HCT116 (cell line): ENCODE results near the gene NPC2. TPM values are rescaled to one million over a fixed set of nuclear protein-coding genes. Genes with fewer than 3 reads are reported as not detected.

Experiments used
- ATAC-seq: fragments of 200-7000 bp; cut with Tn5 transposase; 2 replicates; pipeline ENCODE4 v1.9.1; 2020; ENCODE audit warnings: mild to moderate bottlenecking, moderate library complexity
- BruUV-seq: library from RNA; stranded (reverse); fragments of 400-500 nt; replicated peaks from 2 replicates; lab custom pipeline; 2021; lab: Mats Ljungman, UMichigan
- CTCF ChIA-PET: fragments of 300-600 bp; sonication (Branson Sonifier 250); formaldehyde crosslinking; loops from one replicate; lab custom pipeline; 2021; ENCODE audit warnings: antibody characterized with exemption; lab: Charles Lee
- POLR2A ChIA-PET: fragments of 300-600, 350-600 bp; sonication (Branson Sonifier 250); formaldehyde crosslinking; loops from one replicate; lab custom pipeline; 2021; ENCODE audit warnings: antibody characterized with exemption; lab: Charles Lee
- RAD21 ChIA-PET, 2 experiments: fragments of 300-600 bp; sonication (Branson Sonifier 250); formaldehyde crosslinking; loops; one replicate each; lab custom pipeline; 2023; ENCODE audit warnings: low total read pairs in 2 of 2; ENCODE audit not compliant: uncharacterized antibody in 2 of 2, unreplicated experiment in 2 of 2, low non-redundant PET in 1 of 2; lab: Charles Lee
- DNase-seq: peaks from one replicate; pipeline ENCODE4 v3.0.0-alpha.2; 2010; ENCODE audit warnings: low read depth, low spot score
- H2AFZ ChIP-seq: fragments of 200-600 bp; shearing (Covaris generic), sonication (generic); 2 replicates; pipeline ENCODE4 v1.6.1; 2017; ENCODE audit warnings: low read depth, mixed run types, mixed read lengths, antibody characterized with exemption, low read length; ENCODE audit not compliant: poor library complexity, severe bottlenecking
- H3K27ac ChIP-seq: 2 replicates; pipeline ENCODE4 v1.5.1; 2012; ENCODE audit warnings: low read depth, low read length
- H3K27me3 ChIP-seq: fragments of 200-600 bp; sonication (generic); 2 replicates; pipeline ENCODE4 v1.6.1; 2016; ENCODE audit warnings: mixed run types, low read length, mixed read lengths; ENCODE audit not compliant: insufficient read depth
- H3K36me3 ChIP-seq, 2 experiments: fragments of 200-500 bp in 1 of 2; fragments of 200-600 bp in 1 of 2; sonication (Bioruptor generic) in 1 of 2; sonication (generic) in 1 of 2; 2 replicates each; pipeline versions ENCODE4 v1.5.1 to v1.6.1; 2014 to 2016; ENCODE audit warnings: low read length in 2 of 2, inconsistent platforms in 1 of 2, mixed read lengths in 1 of 2, mixed run types in 1 of 2; ENCODE audit not compliant: insufficient read depth in 2 of 2, control insufficient read depth in 1 of 2
- H3K4me1 ChIP-seq, 2 experiments: fragments of 200-600 bp in 1 of 2; sonication (generic) in 1 of 2; 2 replicates each; pipeline versions ENCODE4 v1.5.1 to v1.6.1; 2012 to 2017; ENCODE audit warnings: low read length in 2 of 2, inconsistent platforms in 1 of 2, mild to moderate bottlenecking in 1 of 2, mixed read lengths in 1 of 2, mixed run types in 1 of 2, moderate library complexity in 1 of 2; ENCODE audit not compliant: insufficient read depth in 2 of 2, control insufficient read depth in 1 of 2
- H3K4me2 ChIP-seq: fragments of 200-600 bp; sonication (generic); 2 replicates; pipeline ENCODE4 v1.6.1; 2017; ENCODE audit warnings: mixed run types, low read length, mixed read lengths
- H3K4me3 ChIP-seq, 2 experiments: fragments of 200-600 bp in 1 of 2; sonication (generic) in 1 of 2; replicated peaks in 1 of 2; 2 replicates each; pipeline ENCODE4 v1.5.1; 2011 to 2016; ENCODE audit warnings: low read length in 2 of 2, control low read depth in 1 of 2, low read depth in 1 of 2, mild to moderate bottlenecking in 1 of 2, mixed read lengths in 1 of 2, mixed run types in 1 of 2
- H3K79me2 ChIP-seq: fragments of 200-600 bp; sonication (generic); 2 replicates; pipeline ENCODE4 v1.6.1; 2017; ENCODE audit warnings: mild to moderate bottlenecking, mixed run types, low read length, moderate library complexity, mixed read lengths; ENCODE audit not compliant: insufficient read depth
- H3K9ac ChIP-seq: fragments of 200-600 bp; sonication (generic); 2 replicates; pipeline ENCODE4 v1.6.1; 2016; ENCODE audit warnings: low read length, mixed read lengths
- H3K9me2 ChIP-seq: fragments of 200-600 bp; sonication (generic), shearing (Covaris generic); 2 replicates; pipeline ENCODE4 v1.6.1; 2017; ENCODE audit warnings: mixed run types, mild to moderate bottlenecking, moderate library complexity; ENCODE audit not compliant: insufficient read depth
- H3K9me3 ChIP-seq, 2 experiments: fragments of 200-500 bp in 1 of 2; fragments of 200-600 bp in 1 of 2; sonication (Bioruptor generic) in 1 of 2; sonication (generic) in 1 of 2; 2 replicates each; pipeline ENCODE4 v1.6.1; 2014 to 2017; ENCODE audit warnings: low read length in 2 of 2, mixed read lengths in 2 of 2, inconsistent platforms in 1 of 2, low read depth in 1 of 2, mild to moderate bottlenecking in 1 of 2, mixed run types in 1 of 2, moderate library complexity in 1 of 2; ENCODE audit not compliant: control insufficient read depth in 1 of 2, insufficient read depth in 1 of 2
- H4K20me1 ChIP-seq: fragments of 200-600 bp; sonication (generic), shearing (Covaris generic); 2 replicates; pipeline ENCODE4 v1.6.1; 2017; ENCODE audit warnings: mixed run types, mild to moderate bottlenecking, moderate library complexity; ENCODE audit not compliant: insufficient read depth
- CEBPB ChIP-seq: IDR thresholded peaks from 2 replicates; pipeline ENCODE4 v1.6.1; 2012; ENCODE audit warnings: low read depth
- FOSL1 ChIP-seq: IDR thresholded peaks from 2 replicates; pipeline ENCODE4 v1.6.1; 2012; ENCODE audit warnings: low read depth
- JUND ChIP-seq: IDR thresholded peaks from 2 replicates; pipeline ENCODE4 v1.6.1; 2012
- POLR2AphosphoS5 ChIP-seq: IDR thresholded peaks from 2 replicates; pipeline ENCODE4 v1.6.1; 2011; ENCODE audit warnings: mild to moderate bottlenecking, low read depth, low read length, moderate library complexity
- RAD21 ChIP-seq: IDR thresholded peaks from 2 replicates; pipeline ENCODE4 v1.6.1; 2012; ENCODE audit warnings: low read depth, mild to moderate bottlenecking
- SP1 ChIP-seq: IDR thresholded peaks from 2 replicates; pipeline ENCODE4 v1.6.1; 2012; ENCODE audit warnings: low read depth
- SRF ChIP-seq: IDR thresholded peaks from 2 replicates; pipeline ENCODE4 v1.6.1; 2012; ENCODE audit warnings: low read depth
- TCF7L2 ChIP-seq: IDR thresholded peaks from 2 replicates; pipeline ENCODE4 v1.7.0; 2011; ENCODE audit warnings: borderline replicate concordance, inconsistent platforms; ENCODE audit not compliant: insufficient read depth, insufficient read length; ENCODE audit errors: extremely low read depth
- ZNF274 ChIP-seq: fragments of 200-500 bp; sonication (Bioruptor generic); IDR thresholded peaks from 2 replicates; pipeline ENCODE4 v1.6.1; 2014; ENCODE audit warnings: mild to moderate bottlenecking, low read depth, low read length, inconsistent platforms
- intact Hi-C: fragments of 100-400 bp; cut with micrococcal nuclease; formaldehyde crosslinking; loops from 2 replicates; pipeline ENCODE4 v1.10.0; 2022
- total RNA-seq: library from RNA; stranded (reverse); gene quantifications from one replicate; pipeline ENCODE4 v1.2.1, GENCODE V29; 2021; ENCODE audit not compliant: unreplicated experiment
- TF ChIP-seq, protein P1 (sequence below): IDR thresholded peaks from 2 replicates; pipeline ENCODE4 v1.6.1; 2012; ENCODE audit warnings: low read depth
- TF ChIP-seq, protein P2 (sequence below): IDR thresholded peaks from 2 replicates; pipeline ENCODE4 v1.6.1; 2012
- TF ChIP-seq, protein P3 (sequence below): IDR thresholded peaks from 2 replicates; pipeline ENCODE4 v1.6.1; 2012

Gene NPC2
- total RNA-seq, 1 experiment from 2014 or later, result 105 TPM

DNA sequence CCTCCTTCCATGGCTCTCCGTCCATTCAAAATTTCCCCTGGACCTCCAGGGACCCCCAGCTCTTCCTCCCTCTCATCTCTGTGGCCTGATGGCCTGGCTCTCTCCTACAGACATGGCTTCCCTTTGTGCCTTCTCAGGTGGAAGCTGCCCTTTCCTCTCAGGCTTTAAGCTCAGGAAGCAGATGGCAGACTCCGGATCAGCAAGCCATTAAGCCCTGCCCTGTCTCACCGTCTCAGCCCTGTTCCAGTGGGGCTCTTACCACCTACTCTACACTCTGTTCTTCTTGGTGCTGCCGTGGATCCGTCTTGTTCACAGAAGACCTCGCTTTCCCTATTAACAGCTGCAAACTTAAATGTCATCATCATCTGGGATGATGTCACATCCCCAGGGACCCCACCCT, 33.1 kb downstream of the NPC2 start:
- Histone ChIP-seq H3K4me1 (0 out of 4 replicates have a peak, but pooled peaks cover 0 to 3% of the 10 kb centered on the region in 2 experiments), H3K9ac (no peak overlapping the region), H3K4me2 (no peak overlapping the region), H3K36me3 (no peaks in the 10 kb centered on the region), H2AFZ (peak overlapping the region; percentile 45), H3K27ac (no peak overlapping the region), H3K79me2 (no peaks in the 10 kb centered on the region), H3K4me3 (no peak overlapping the region), H4K20me1 (no peaks in the 10 kb centered on the region), H3K9me2 (no peaks in the 10 kb centered on the region), H3K9me3 (no peaks in the 10 kb centered on the region), H3K27me3 (0 out of 2 replicates have a peak, but pooled peaks cover 4% of the 10 kb centered on the region)
- CTCF ChIA-PET, result no interaction called here
- POLR2A ChIA-PET, result no interaction called here
- TF ChIP-seq JUND, result no peak
- TF ChIP-seq, protein P1, sequence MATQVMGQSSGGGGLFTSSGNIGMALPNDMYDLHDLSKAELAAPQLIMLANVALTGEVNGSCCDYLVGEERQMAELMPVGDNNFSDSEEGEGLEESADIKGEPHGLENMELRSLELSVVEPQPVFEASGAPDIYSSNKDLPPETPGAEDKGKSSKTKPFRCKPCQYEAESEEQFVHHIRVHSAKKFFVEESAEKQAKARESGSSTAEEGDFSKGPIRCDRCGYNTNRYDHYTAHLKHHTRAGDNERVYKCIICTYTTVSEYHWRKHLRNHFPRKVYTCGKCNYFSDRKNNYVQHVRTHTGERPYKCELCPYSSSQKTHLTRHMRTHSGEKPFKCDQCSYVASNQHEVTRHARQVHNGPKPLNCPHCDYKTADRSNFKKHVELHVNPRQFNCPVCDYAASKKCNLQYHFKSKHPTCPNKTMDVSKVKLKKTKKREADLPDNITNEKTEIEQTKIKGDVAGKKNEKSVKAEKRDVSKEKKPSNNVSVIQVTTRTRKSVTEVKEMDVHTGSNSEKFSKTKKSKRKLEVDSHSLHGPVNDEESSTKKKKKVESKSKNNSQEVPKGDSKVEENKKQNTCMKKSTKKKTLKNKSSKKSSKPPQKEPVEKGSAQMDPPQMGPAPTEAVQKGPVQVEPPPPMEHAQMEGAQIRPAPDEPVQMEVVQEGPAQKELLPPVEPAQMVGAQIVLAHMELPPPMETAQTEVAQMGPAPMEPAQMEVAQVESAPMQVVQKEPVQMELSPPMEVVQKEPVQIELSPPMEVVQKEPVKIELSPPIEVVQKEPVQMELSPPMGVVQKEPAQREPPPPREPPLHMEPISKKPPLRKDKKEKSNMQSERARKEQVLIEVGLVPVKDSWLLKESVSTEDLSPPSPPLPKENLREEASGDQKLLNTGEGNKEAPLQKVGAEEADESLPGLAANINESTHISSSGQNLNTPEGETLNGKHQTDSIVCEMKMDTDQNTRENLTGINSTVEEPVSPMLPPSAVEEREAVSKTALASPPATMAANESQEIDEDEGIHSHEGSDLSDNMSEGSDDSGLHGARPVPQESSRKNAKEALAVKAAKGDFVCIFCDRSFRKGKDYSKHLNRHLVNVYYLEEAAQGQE, result no peak
- TF ChIP-seq TCF7L2, result no peak
- no peak for TF ChIP-seq SP1
- no peak for TF ChIP-seq RAD21
- TF ChIP-seq, protein P2, sequence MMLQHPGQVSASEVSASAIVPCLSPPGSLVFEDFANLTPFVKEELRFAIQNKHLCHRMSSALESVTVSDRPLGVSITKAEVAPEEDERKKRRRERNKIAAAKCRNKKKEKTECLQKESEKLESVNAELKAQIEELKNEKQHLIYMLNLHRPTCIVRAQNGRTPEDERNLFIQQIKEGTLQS, result no peak
- no peak for TF ChIP-seq SRF
- no peak for TF ChIP-seq CEBPB
- TF ChIP-seq ZNF274, result no peak
- TF ChIP-seq POLR2AphosphoS5, result no peak
- TF ChIP-seq, protein P3, sequence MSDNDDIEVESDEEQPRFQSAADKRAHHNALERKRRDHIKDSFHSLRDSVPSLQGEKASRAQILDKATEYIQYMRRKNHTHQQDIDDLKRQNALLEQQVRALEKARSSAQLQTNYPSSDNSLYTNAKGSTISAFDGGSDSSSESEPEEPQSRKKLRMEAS, result no peak
- no peak for TF ChIP-seq FOSL1
- RAD21 ChIA-PET, result interaction anchor here in 1 of 2 experiments (0.6 kb wide), 1 partner anchor 115 kb away, joined by 4 read pairs; no protein-coding TSS in a partner anchor
- intact Hi-C loops, result no loop called here
- ATAC-seq (no peak), DNase-seq (no peak)
- BruUV-seq, result no TSS peak
